HG03469 (cell line): ENCODE measurements around the gene TMX1.
A peak's percentile ranks its signal among the peaks of the same experiment; 100 is the strongest.
"Not testable (repeated sequence)": the region's sequence is repeated elsewhere in the genome, so short reads cannot be mapped to it uniquely, and the experiment has no call there.

Source experiments
- ATAC-seq: cut with Tn5 transposase; IDR thresholded peaks from one replicate; pipeline ENCODE4 v1.9.1; 2021; ENCODE audit warnings: mild to moderate bottlenecking, moderate library complexity, moderate number of reproducible peaks; ENCODE audit not compliant: unreplicated experiment

The TMX1 gene

DNA sequence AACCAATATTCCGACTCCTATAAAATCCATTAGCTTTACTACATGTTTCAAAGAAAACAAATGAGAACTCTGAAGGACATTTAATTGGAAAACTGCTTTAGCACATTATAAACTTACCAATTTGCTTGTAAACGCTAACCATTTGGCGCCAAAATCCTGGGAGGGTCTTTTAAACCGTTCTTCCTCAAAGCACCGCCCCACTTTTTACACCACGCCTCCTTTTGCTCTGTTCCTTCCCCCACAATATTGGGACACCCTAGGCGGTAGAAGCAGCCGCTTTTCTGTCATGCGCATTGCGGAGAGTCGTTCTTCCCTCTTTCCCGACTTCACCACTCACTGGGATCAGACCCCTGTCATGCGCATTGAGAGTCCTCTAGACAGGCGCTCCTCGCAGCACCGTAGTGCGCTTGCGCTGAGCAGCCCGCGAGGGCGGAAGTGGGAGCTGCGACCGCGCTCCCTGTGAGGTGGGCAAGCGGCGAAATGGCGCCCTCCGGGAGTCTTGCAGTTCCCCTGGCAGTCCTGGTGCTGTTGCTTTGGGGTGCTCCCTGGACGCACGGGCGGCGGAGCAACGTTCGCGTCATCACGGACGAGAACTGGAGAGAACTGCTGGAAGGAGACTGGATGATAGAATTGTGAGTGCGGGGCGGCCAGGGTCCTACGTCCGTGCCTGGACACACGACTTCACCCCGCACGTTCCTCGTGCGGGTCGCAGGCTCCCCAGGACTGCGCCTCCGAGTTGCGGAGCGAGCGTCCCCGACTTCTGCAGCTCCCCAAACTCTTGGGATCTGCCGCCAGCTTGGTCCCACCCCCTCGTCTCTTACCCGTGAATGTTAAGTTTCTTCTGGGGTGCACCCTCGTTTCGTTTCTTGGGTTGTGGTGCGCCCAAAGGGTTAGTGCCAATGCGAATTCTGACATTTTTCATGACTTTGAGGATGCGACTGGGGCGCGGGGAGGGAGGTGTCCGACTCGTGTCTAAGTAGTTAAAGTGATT is at the start of gene TMX1:
Gene TMX1 (plus strand): TSS at position 435 of the 991 bp plus-strand sequence. CDS start 46 bp downstream, at position 481.
- peak; percentile 79 for ATAC-seq

- ATAC-seq, result peak; percentile 28
Measured at GRCh38 chr14:51201890-51202289, 38.2 kb upstream of the TMX1 start.

DNA sequence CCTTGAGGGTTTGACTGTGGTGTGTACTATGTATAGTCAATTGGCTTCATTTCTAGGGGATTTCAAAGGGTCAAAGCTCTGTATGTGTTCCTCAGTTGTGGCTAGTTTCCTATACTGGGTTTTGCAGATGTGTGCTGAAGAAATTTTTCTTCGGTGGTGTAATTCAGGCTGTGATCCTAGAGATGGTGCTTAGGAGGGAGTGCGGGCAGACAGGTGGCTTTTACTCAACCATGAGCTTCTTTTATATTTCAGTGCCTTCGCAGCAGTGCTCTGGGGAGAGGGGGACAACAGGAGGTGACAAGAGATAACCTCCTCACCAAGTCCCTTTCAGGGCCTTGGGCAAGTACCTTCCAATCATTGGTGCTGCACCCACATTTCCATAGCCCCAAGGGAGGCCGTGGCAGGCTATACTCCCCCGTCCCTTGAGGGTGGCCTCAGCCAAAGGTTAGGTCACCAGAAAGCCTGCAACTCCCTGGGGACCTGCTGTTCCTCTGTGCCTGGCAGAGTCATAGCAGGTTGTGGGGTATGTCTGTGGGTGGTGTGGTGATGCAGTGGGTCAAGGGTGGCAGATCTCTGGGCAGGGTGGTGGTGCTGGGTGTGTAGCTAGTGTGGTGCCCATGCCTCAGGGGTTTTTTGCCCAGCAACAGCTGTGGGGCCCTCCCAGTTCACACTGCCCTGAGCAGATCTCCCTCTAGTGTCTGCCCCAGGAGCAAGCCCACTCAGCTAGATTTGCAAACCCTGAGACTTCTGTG is 37.0 kb upstream of the TMX1 start:
- peak; percentile 44 for ATAC-seq

DNA sequence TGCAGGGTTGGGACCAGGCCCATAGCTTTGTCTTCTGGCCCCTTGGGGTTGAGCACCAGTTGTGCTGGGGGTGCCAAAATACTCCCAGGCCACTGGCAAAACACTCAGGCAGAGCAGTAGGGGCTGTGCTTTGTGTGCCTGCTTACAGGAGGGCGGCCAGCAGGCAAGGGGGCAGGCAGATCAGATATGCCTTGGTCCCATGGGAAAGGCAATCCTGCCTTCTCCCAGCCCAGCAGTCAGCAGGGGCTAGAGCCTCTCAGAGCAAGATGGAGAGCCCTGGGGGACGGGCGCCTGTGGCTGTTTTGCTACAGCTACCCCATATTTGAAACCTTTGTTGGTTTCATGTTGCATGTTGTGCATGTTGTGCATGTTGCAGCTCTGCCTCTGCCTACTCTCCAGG is 36.2 kb upstream of the TMX1 start:
- no peak for ATAC-seq

DNA sequence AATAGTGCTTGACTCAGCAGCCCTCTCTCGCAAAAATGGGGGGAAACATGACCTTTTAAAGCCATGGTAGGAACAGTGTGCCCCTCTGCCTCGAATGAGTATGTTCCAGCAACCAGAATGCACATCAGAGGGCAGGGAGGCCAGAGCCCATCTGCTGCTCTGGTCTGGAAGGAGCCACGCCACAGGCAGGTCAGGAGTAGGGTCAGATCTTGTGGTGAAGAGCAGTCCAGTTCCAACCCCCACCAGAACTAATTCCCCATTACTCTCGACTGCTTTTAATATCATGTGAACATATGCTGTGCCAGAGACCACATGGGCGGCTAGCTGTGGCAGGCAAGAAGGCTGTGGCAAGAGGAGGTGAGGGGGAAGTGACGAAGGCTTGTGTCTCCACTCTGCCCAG is 34.6 kb upstream of the TMX1 start:
- ATAC-seq, result no peak

- ATAC-seq, result no peak
Measured at GRCh38 chr14:51206462-51206861, 33.6 kb upstream of the TMX1 start.

GRCh38 chr14:51207621-51208020 is 32.4 kb upstream of the TMX1 start:
- ATAC-seq, result no peak

GRCh38 chr14:51208982-51209381 is 31.1 kb upstream of the TMX1 start:
- no peak for ATAC-seq

GRCh38 chr14:51209457-51209856 is 30.6 kb upstream of the TMX1 start:
- no peak for ATAC-seq

DNA sequence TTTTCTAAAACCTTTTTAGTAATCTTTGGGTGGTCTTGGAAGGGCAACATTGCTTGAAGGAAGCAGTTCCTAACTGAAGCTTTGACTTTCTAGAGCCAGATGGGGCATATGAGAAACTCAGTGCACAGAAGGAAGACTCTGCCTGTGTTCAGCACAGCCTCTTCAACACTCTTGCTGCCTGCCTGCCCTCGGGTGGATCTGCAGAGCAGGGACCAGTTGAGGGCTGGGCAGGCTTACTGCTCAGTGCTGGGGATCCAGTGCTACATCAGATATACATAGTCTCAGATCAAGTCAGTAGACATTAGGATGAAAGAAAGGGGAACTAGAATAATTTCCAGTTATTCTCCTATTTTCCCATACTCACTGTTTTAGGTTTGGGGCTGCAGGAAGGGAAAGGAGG is 29.5 kb upstream of the TMX1 start:
- ATAC-seq, result no peak

DNA sequence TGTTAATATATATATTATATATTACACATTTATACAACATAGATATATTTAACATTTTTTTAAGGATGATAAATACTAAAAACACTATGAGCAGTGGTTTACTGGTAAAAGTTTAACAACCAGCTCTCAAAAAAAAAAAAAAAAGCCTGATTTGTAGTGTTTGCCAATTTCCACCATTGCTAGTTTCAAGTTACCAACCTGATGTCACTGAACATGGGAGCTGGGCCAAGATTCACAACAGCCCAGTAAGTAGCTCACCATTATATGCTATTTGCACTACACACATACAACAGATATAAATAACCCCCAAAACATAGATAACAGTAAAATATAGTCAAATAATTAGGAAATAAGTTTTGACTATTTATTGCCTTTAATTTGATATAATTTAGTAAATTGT is 28.9 kb upstream of the TMX1 start:
- no peak for ATAC-seq

- ATAC-seq, result no peak
Measured at GRCh38 chr14:51216602-51217001, 23.4 kb upstream of the TMX1 start.

DNA sequence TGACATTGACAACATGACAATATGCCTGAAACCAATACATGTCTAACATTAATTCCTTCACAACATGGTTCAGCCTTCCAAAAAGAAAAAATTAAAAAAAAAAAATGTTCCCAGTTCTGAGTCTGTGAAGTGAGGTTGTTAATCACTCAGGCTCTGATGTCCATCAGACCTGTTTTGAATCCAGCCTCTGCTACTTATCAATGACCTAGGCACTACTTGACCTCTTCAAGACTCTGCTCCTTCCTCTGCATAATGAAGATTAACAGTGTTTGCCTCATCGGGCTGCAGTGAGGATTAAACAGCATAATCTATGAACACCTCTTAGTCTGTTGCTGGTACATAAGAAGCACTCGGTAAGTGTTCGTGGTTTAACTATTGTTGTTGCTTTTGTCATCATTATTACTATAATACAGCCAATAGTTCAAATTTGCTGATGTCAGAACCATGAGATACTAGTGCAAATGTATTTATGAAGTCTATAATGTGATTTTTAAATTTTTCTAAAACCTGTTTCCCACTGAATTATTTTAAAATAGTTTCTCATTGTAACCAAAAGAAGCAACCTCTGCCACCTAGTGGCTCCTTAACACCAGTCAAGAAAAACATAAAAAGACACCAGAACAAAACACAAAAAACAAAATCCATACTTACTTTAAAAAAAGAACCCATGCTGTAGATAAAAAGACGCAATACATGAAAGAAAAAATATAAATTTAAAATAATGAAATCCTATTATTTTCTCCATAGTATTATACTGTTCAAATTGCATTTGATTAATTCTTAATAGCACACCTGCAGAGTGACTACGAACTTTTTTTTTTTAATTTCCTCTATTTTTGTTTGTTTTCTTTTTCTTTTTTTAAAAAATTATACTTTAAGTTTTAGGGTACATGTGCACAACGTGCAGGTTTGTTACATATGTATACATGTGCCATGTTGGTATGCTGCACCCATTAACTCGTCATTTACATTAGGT is 20.3 kb upstream of the TMX1 start:
- ATAC-seq, result no peak

DNA sequence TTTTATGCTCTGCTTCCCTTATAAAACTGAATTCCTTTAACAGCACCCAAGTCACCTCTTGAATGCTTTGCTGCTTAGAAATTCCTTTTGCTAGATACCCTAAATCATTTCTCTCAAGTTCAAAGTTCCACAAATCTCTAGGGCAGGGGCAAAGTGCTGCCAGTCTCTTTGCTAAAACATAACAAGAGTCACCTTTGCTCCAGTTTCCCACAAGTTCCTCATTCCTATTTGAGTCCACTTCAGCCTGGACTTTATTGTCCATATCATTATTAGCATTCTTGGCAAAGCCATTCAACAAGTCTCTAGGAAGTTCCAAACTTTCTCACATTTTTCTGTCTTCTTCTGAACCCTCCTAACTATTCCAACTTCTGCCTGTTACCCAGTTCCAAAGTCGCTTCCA is 16.6 kb upstream of the TMX1 start:
- not testable (repeated sequence) for ATAC-seq

- no peak for ATAC-seq
Measured at GRCh38 chr14:51224551-51224950, 15.5 kb upstream of the TMX1 start.

GRCh38 chr14:51225751-51226150 is 14.3 kb upstream of the TMX1 start:
- no peak for ATAC-seq

- no peak for ATAC-seq
Measured at GRCh38 chr14:51228391-51228790, 11.7 kb upstream of the TMX1 start.

- ATAC-seq, result no peak
Measured at GRCh38 chr14:51228890-51229289, 11.2 kb upstream of the TMX1 start.

DNA sequence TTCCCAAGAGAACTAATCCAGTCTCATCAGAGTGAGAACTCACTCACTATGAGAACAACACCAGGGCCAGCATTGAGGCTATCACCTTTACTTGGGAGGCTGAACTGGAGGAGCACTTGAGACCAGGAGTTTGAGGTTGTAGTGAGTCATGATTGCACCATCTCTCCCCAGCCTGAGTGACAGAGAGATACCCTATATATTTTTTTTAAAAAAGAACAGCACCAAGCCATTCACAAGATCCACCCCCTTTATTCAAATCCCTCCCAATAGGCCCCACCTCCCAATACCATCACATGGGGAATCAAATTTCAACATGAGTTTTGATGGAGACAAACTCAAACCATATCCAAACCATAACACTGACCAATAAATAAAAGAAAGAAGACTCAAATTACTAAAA is 3.7 kb upstream of the TMX1 start:
- no peak for ATAC-seq

- no peak for ATAC-seq
Measured at GRCh38 chr14:51240804-51241380, 845 bp downstream of the TMX1 start.
